Hepatocyte (in vitro differentiated cells): ENCODE measurements around the gene TFEB.

Source experiments
- EZH2 ChIP-seq: fragments of 200-600 bp; sonication (generic); IDR thresholded peaks from 2 replicates; pipeline ENCODE4 v1.6.1; 2016; ENCODE audit warnings: antibody characterized with exemption, mild to moderate bottlenecking, borderline replicate concordance
- TF ChIP-seq, protein P1 (sequence below): fragments of 200-600 bp; sonication (generic); IDR thresholded peaks from 2 replicates; pipeline ENCODE4 v1.5.1; 2016; ENCODE audit warnings: antibody characterized with exemption, mild to moderate bottlenecking; ENCODE audit not compliant: poor library complexity

DNA sequence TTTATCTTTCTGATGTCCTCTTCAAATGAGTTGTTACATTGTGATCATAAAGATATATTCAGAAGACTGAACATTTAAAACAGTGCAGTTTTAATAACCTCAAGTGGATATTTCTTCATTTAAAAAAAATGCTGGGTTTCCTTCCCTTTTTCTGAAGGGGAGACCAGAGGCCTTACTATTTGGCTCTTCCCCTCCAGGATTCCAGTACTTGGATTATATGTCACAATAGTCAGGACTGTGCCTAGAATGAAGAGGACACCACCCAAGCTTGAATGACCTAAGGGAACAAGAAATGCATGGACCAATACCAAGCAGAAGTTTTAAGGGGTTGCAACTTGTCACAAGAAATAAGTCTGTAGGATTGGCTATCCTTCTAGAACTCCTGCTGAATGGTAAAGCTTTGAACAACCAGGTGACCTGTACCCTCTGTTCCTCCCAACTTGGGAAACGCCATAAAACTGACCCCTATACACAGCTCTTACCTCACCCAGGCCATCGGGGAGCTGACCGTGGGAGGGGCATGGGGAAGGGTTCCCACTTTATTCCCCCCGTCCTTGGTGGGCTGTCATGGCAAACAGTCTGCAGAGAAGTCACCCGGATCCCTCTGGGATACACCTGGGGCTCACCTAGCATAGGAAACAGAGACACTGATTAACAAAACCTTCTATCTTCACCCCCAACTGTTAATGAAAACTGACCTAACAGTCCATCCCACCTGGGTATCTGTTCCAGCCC is 42.3 kb upstream of the TFEB start:
- TF ChIP-seq, protein P1, sequence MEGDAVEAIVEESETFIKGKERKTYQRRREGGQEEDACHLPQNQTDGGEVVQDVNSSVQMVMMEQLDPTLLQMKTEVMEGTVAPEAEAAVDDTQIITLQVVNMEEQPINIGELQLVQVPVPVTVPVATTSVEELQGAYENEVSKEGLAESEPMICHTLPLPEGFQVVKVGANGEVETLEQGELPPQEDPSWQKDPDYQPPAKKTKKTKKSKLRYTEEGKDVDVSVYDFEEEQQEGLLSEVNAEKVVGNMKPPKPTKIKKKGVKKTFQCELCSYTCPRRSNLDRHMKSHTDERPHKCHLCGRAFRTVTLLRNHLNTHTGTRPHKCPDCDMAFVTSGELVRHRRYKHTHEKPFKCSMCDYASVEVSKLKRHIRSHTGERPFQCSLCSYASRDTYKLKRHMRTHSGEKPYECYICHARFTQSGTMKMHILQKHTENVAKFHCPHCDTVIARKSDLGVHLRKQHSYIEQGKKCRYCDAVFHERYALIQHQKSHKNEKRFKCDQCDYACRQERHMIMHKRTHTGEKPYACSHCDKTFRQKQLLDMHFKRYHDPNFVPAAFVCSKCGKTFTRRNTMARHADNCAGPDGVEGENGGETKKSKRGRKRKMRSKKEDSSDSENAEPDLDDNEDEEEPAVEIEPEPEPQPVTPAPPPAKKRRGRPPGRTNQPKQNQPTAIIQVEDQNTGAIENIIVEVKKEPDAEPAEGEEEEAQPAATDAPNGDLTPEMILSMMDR: no peak
- no peak for TF ChIP-seq EZH2
